ENCODE results near the gene ZFYVE19. TPM values are rescaled to one million over a fixed set of nuclear protein-coding genes. Genes with fewer than 3 reads are reported as not detected.

Gene ZFYVE19, protein sequence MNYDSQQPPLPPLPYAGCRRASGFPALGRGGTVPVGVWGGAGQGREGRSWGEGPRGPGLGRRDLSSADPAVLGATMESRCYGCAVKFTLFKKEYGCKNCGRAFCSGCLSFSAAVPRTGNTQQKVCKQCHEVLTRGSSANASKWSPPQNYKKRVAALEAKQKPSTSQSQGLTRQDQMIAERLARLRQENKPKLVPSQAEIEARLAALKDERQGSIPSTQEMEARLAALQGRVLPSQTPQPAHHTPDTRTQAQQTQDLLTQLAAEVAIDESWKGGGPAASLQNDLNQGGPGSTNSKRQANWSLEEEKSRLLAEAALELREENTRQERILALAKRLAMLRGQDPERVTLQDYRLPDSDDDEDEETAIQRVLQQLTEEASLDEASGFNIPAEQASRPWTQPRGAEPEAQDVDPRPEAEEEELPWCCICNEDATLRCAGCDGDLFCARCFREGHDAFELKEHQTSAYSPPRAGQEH
- total RNA-seq (2014; rRNA removed; shearing (Covaris generic)) (22.7 and 23.5 TPM in 2 replicates), polyA plus RNA-seq (2016; fragmentation: Nextera tagmentation; extraction: Ambion mirVana) (8.5 and 9.8 TPM in 2 replicates)
- long read RNA-seq, transcript ZFYVE19-203 (11 exons, 2,775 nt): major isoform, 7 of 12 reads
- long read RNA-seq, partial matches to known transcripts: 1 of 12 reads
- long read RNA-seq, other reads (novel, unspliced or antisense): 3 of 12 reads

DNA sequence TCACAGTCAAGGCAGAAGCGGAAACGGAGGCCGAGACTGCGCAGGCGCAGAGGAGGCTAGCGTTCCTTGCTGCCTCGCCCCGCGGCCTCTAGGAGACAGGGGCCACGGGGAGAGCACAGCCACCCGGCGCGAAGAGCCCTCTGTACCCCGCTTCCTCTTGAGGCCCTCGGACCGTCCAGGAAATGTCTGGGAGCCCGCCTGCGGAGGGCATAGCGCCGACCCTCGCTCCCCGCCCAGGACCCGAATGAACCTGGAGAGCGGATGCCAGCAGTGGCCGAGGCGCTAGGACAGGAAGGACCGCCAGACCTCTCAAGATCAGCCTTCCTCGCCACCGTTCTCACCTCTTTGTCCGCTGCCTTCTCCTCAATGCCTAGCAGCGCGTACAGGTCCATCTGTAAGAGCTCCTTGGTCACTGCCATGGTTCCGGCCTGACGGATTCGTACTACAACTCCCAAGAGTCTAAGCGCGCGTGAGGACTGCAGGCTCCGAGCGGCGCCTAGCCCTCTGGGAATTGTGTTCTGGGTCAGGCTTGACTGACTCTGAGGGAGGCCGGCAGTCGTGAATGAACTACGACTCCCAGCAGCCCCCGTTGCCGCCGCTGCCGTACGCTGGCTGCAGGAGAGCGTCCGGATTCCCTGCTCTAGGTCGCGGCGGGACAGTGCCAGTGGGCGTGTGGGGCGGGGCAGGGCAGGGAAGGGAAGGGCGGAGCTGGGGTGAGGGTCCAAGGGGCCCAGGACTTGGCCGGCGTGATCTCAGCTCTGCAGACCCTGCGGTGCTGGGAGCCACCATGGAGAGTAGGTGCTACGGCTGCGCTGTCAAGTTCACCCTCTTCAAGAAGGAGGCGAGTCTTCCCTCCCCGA, at the start of gene ZFYVE19, which contains the start of gene DNAJC17:
TSS of gene ZFYVE19 (plus strand) at position 62 of the 860 bp plus-strand sequence. CDS start at position 563, 501 bp downstream.
TSS of gene DNAJC17 (minus strand) at position 446 of the 860 bp plus-strand sequence. CDS start at position 419, 27 bp downstream.
- Histone ChIP-seq H3K27ac (ENCODE audit: low read depth) (peak within 1 kb of the TSS; percentile 57; the same call in 1 of the 2 replicates), H3K4me3 (peak within 1 kb of the TSS; percentile 94)
- H3K4me1 Mint-ChIP-seq: peaks cover 16% of the 10 kb centered on the region

GRCh38 chr15:40759961-40760360, 46.9 kb upstream of the ZFYVE19 start:
- Histone ChIP-seq H3K79me2 (replicated peaks; ENCODE audit: insufficient read depth) (no peaks in the 10 kb centered on the region), H3K27ac (ENCODE audit: low read depth) (no peak overlapping the region), H3K27me3 (ENCODE audit: insufficient read depth) (0 out of 2 replicates have a peak, but pooled peaks cover 4% of the 10 kb centered on the region), H3K4me2 (no peak overlapping the region), H2AFZ (no peak overlapping the region), H3K36me3 (ENCODE audit: insufficient read depth) (no peaks in the 10 kb centered on the region), H3K9me2 (ENCODE audit: insufficient read depth) (no peaks in the 10 kb centered on the region), H3K4me3 (no peak overlapping the region), H3K4me1 (ENCODE audit: insufficient read depth) (peaks cover 14% of the 10 kb centered on the region), H3F3A (replicated peaks; ENCODE audit: low read depth) (peaks cover 17% of the 10 kb centered on the region), H4K20me1 (replicated peaks; ENCODE audit: insufficient read depth) (no peaks in the 10 kb centered on the region)
- Mint-ChIP-seq H3K27me3 (ENCODE audit: insufficient read depth, low read depth, poor library complexity) (peaks cover 12% of the 10 kb centered on the region), H3K27ac (no peak overlapping the region), H3K9me3 (no peaks in the 10 kb centered on the region), H3K36me3 (ENCODE audit: low read depth) (no peaks in the 10 kb centered on the region; the same call in 2 of the 3 replicates), H3K4me3 (no peak overlapping the region), H3K4me1 (peaks cover 17% of the 10 kb centered on the region)
- DNase-seq (ENCODE audit: low spot score) (no peak), ATAC-seq (no peak)
- TF ChIP-seq STAT1 (IDR thresholded peaks at IDR 0.05; ENCODE audit: unreplicated experiment) (no peak), ZNF114 (CRISPR knock-in tag; IDR thresholded peaks at IDR 0.05) (no peak), EZH2phosphoT487 (IDR thresholded peaks at IDR 0.05; ENCODE audit: unreplicated experiment) (no peak), ZNF331 (CRISPR knock-in tag; IDR thresholded peaks at IDR 0.05; ENCODE audit: low read depth) (no peak), EZH2 (IDR thresholded peaks at IDR 0.05; ENCODE audit: low read depth, unreplicated experiment) (no peak), CTCF (conservative IDR thresholded peaks at IDR 0.05; ENCODE audit: low read depth in 2 of 2) (no peak)
- TF ChIP-seq, protein P1, sequence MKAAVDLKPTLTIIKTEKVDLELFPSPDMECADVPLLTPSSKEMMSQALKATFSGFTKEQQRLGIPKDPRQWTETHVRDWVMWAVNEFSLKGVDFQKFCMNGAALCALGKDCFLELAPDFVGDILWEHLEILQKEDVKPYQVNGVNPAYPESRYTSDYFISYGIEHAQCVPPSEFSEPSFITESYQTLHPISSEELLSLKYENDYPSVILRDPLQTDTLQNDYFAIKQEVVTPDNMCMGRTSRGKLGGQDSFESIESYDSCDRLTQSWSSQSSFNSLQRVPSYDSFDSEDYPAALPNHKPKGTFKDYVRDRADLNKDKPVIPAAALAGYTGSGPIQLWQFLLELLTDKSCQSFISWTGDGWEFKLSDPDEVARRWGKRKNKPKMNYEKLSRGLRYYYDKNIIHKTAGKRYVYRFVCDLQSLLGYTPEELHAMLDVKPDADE (IDR thresholded peaks at IDR 0.05): no peak
- TF ChIP-seq, protein P2, sequence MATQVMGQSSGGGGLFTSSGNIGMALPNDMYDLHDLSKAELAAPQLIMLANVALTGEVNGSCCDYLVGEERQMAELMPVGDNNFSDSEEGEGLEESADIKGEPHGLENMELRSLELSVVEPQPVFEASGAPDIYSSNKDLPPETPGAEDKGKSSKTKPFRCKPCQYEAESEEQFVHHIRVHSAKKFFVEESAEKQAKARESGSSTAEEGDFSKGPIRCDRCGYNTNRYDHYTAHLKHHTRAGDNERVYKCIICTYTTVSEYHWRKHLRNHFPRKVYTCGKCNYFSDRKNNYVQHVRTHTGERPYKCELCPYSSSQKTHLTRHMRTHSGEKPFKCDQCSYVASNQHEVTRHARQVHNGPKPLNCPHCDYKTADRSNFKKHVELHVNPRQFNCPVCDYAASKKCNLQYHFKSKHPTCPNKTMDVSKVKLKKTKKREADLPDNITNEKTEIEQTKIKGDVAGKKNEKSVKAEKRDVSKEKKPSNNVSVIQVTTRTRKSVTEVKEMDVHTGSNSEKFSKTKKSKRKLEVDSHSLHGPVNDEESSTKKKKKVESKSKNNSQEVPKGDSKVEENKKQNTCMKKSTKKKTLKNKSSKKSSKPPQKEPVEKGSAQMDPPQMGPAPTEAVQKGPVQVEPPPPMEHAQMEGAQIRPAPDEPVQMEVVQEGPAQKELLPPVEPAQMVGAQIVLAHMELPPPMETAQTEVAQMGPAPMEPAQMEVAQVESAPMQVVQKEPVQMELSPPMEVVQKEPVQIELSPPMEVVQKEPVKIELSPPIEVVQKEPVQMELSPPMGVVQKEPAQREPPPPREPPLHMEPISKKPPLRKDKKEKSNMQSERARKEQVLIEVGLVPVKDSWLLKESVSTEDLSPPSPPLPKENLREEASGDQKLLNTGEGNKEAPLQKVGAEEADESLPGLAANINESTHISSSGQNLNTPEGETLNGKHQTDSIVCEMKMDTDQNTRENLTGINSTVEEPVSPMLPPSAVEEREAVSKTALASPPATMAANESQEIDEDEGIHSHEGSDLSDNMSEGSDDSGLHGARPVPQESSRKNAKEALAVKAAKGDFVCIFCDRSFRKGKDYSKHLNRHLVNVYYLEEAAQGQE (IDR thresholded peaks at IDR 0.05; ENCODE audit: unreplicated experiment): no peak

More for the DNA sequence above, at the start of gene ZFYVE19, which contains the start of gene DNAJC17:
- Histone ChIP-seq H3K79me2 (replicated peaks; ENCODE audit: insufficient read depth) (peaks cover 22% of the 10 kb centered on the region), H3K4me1 (ENCODE audit: insufficient read depth) (peaks cover 8% of the 10 kb centered on the region; the same call in 1 of the 2 replicates), H3K27me3 (ENCODE audit: insufficient read depth) (no peaks in the 10 kb centered on the region), H4K20me1 (replicated peaks; ENCODE audit: insufficient read depth) (no peaks in the 10 kb centered on the region; the same call in 1 of the 2 replicates), H3F3A (replicated peaks; ENCODE audit: low read depth) (peaks cover 8% of the 10 kb centered on the region; the same call in 1 of the 2 replicates), H3K36me3 (ENCODE audit: insufficient read depth) (no peaks in the 10 kb centered on the region), H3K9me2 (ENCODE audit: insufficient read depth) (no peaks in the 10 kb centered on the region), H2AFZ (peak within 1 kb of the TSS; percentile 100), H3K4me2 (peak within 1 kb of the TSS; percentile 92)
- Mint-ChIP-seq H3K9me3 (no peaks in the 10 kb centered on the region), H3K4me3 (peak within 1 kb of the TSS; percentile 99), H3K27me3 (ENCODE audit: insufficient read depth, low read depth, poor library complexity) (peaks cover 13% of the 10 kb centered on the region), H3K36me3 (ENCODE audit: low read depth) (no peaks in the 10 kb centered on the region; the same call in 2 of the 3 replicates), H3K27ac (peak within 1 kb of the TSS; percentile 97)
- DNase-seq (ENCODE audit: low spot score) (peak; percentile 100), ATAC-seq (peak; percentile 98)
- TF ChIP-seq NANOG (IDR thresholded peaks at IDR 0.05; ENCODE audit: borderline replicate concordance): no peak
- TF ChIP-seq, protein P1 (IDR thresholded peaks at IDR 0.05): peak; percentile 98
- TF ChIP-seq POLR2AphosphoS5 (IDR thresholded peaks at IDR 0.05; ENCODE audit: low read depth): peak; percentile 74
- no peak for TF ChIP-seq ZNF331 (CRISPR knock-in tag; IDR thresholded peaks at IDR 0.05; ENCODE audit: low read depth)
- peak; percentile 80 for TF ChIP-seq CREB1 (CRISPR knock-in tag; IDR thresholded peaks at IDR 0.05; ENCODE audit: low read depth)
- TF ChIP-seq EZH2phosphoT487 (IDR thresholded peaks at IDR 0.05; ENCODE audit: unreplicated experiment): no peak
